NCI-H446 (cell line): Measurements from ENCODE around the gene YBX1.

Experiments
- DNase-seq, 2 experiments: peaks; one replicate each; lab custom pipeline; 2025; lab: John Stamatoyannopoulos, UW

The YBX1 gene

GRCh38 chr1:42734201-42735035, 52.2 kb downstream of the YBX1 start:
- no peak for DNase-seq

GRCh38 chr1:42735056-42735455, 52.8 kb downstream of the YBX1 start:
- no peak for DNase-seq

- no peak for DNase-seq
These were observed 53.4 kb downstream of the YBX1 start for GRCh38 chr1:42735477-42736105.

GRCh38 chr1:42736152-42736551, 53.9 kb downstream of the YBX1 start:
- no peak for DNase-seq

- DNase-seq, result no peak
These were observed 54.5 kb downstream of the YBX1 start for GRCh38 chr1:42736571-42737200.

- DNase-seq, result no peak
These were observed 55.0 kb downstream of the YBX1 start for GRCh38 chr1:42737257-42737656.

GRCh38 chr1:42737986-42738677, 55.9 kb downstream of the YBX1 start:
- no peak for DNase-seq

GRCh38 chr1:42738678-42739226, 56.5 kb downstream of the YBX1 start:
- DNase-seq, result no peak

- no peak for DNase-seq
These were observed 57.8 kb downstream of the YBX1 start, which contains the start of gene CLDN19 for GRCh38 chr1:42739753-42740700. Gene CLDN19 (minus strand): TSS chr1:42740236. CDS start chr1:42740063, 173 bp downstream.

- DNase-seq, result no peak
These were observed 58.8 kb downstream of the YBX1 start for GRCh38 chr1:42740851-42741580.

- DNase-seq, result no peak
These were observed 59.5 kb downstream of the YBX1 start for GRCh38 chr1:42741706-42742105.

GRCh38 chr1:42742141-42742540, 59.9 kb downstream of the YBX1 start:
- DNase-seq, result no peak

GRCh38 chr1:42742617-42743316, 60.5 kb downstream of the YBX1 start:
- no peak for DNase-seq

GRCh38 chr1:42743317-42744147, 61.3 kb downstream of the YBX1 start:
- DNase-seq, result no peak

- no peak for DNase-seq
These were observed 61.9 kb downstream of the YBX1 start for GRCh38 chr1:42744148-42744413.

GRCh38 chr1:42745851-42746250, 63.6 kb downstream of the YBX1 start:
- no peak for DNase-seq

GRCh38 chr1:42746436-42747105, 64.4 kb downstream of the YBX1 start:
- no peak for DNase-seq

GRCh38 chr1:42747125-42747524, 64.9 kb downstream of the YBX1 start:
- peak in 1 of 2 experiments; percentile 39 for DNase-seq
